Tibial nerve (tissue), 3 donors: ENCODE results near the gene TBL1XR1.

Experiments used
- POLR2A ChIP-seq, 2 donors: fragments of 450-650 bp; IDR thresholded peaks; one replicate each; pipeline ENCODE4 v1.6.1; 2017; ENCODE audit warnings: antibody characterized with exemption in 2 of 2, mild to moderate bottlenecking in 2 of 2, moderate library complexity in 2 of 2
- TF ChIP-seq, protein P1 (sequence below), 5 experiments: fragments of 200-600 bp in 3 of 5; fragments of 450-650 bp in 2 of 5; sonication (generic) in 3 of 5; IDR thresholded peaks; one replicate each; pipeline ENCODE4 v1.5.1; 2016 to 2019; ENCODE audit warnings: antibody characterized with exemption in 5 of 5, mild to moderate bottlenecking in 3 of 5, moderate library complexity in 2 of 5

DNA sequence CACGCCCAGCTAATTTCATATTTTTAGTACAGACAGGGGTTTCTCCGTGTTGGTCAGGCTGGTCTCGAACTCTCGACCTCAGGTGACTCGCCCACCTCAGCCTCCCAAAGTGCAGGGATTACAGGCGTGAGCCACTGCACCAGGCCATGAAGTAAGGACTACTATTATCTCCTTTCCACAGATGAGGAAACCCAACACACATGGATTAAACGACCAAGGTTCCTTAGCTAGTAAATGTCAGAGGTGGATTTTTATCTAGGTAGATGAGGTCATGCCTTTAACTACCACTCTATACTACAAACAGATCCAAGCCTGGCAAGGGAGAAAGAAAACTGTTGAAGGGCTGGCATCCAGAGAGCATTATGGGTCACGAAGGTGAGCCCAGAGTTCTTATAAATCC lies 15.5 kb upstream of the TBL1XR1 start:
- TF ChIP-seq POLR2A (IDR thresholded peaks at IDR 0.05): no peak
- TF ChIP-seq, protein P1, sequence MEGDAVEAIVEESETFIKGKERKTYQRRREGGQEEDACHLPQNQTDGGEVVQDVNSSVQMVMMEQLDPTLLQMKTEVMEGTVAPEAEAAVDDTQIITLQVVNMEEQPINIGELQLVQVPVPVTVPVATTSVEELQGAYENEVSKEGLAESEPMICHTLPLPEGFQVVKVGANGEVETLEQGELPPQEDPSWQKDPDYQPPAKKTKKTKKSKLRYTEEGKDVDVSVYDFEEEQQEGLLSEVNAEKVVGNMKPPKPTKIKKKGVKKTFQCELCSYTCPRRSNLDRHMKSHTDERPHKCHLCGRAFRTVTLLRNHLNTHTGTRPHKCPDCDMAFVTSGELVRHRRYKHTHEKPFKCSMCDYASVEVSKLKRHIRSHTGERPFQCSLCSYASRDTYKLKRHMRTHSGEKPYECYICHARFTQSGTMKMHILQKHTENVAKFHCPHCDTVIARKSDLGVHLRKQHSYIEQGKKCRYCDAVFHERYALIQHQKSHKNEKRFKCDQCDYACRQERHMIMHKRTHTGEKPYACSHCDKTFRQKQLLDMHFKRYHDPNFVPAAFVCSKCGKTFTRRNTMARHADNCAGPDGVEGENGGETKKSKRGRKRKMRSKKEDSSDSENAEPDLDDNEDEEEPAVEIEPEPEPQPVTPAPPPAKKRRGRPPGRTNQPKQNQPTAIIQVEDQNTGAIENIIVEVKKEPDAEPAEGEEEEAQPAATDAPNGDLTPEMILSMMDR (IDR thresholded peaks at IDR 0.05): no peak
